C4-2B (cell line): ENCODE results near the gene PI4K2A.

Experiments used
- H3K27ac ChIP-seq: fragments of 450-650 bp; 2 replicates; pipeline ENCODE4 v1.5.1; 2017
- CTCF ChIP-seq: fragments of 450-650 bp; conservative IDR thresholded peaks from 2 replicates; pipeline ENCODE4 v1.5.1; 2017; ENCODE audit warnings: mild to moderate bottlenecking
- ZFX ChIP-seq: fragments of 450-650 bp; IDR thresholded peaks from 2 replicates; pipeline ENCODE4 v1.6.1; 2017

The PI4K2A gene

GRCh38 chr10:97664282-97664850 lies 23.9 kb downstream of the PI4K2A start:
- no peak overlapping the region for H3K27ac ChIP-seq
- TF ChIP-seq ZFX (no peak), CTCF (no peak)

GRCh38 chr10:97666992-97667391 lies 26.5 kb downstream of the PI4K2A start:
- TF ChIP-seq CTCF (no peak), ZFX (no peak)
- H3K27ac ChIP-seq: no peak overlapping the region

GRCh38 chr10:97667463-97667862 lies 27.0 kb downstream of the PI4K2A start:
- no peak overlapping the region for H3K27ac ChIP-seq
- TF ChIP-seq CTCF (no peak), ZFX (no peak)

- TF ChIP-seq ZFX: no peak
- no peak for TF ChIP-seq CTCF
Measured at GRCh38 chr10:97669571-97669970, 29.1 kb downstream of the PI4K2A start.

GRCh38 chr10:97673736-97674525 lies 33.5 kb downstream of the PI4K2A start:
- H3K27ac ChIP-seq: no peak overlapping the region
- TF ChIP-seq ZFX (no peak), CTCF (no peak)

More at GRCh38 chr10:97669571-97669970, 29.1 kb downstream of the PI4K2A start:
- H3K27ac ChIP-seq: no peak overlapping the region

- no peak for TF ChIP-seq CTCF
- TF ChIP-seq ZFX: no peak
- H3K27ac ChIP-seq: no peak overlapping the region
Measured at GRCh38 chr10:97675222-97675621, 34.8 kb downstream of the PI4K2A start.

GRCh38 chr10:97676770-97677581 lies 36.5 kb downstream of the PI4K2A start:
- H3K27ac ChIP-seq: no peak overlapping the region
- TF ChIP-seq ZFX: no peak
- TF ChIP-seq CTCF: peak; percentile 95
